HEK293 (cell line): ENCODE data around the gene MARF1.

Experiments
- ATF2 ChIP-seq: fragments of 450-650 bp; formaldehyde crosslinking; IDR thresholded peaks from 2 replicates; pipeline ENCODE4 v1.5.1; 2016; ENCODE audit warnings: missing biosample characterization, missing genetic modification characterization, low read depth
- BCL11B ChIP-seq: fragments of 450-650 bp; formaldehyde crosslinking; IDR thresholded peaks from 2 replicates; pipeline ENCODE4 v1.5.1; 2016; ENCODE audit warnings: low read depth, missing biosample characterization, missing genetic modification characterization
- BCL6B ChIP-seq: fragments of 450-650 bp; formaldehyde crosslinking; IDR thresholded peaks from 2 replicates; pipeline ENCODE4 v1.5.1; 2017; ENCODE audit warnings: missing biosample characterization, missing genetic modification characterization
- CTCF ChIP-seq: fragments of 450-650 bp; formaldehyde crosslinking; IDR thresholded peaks from 2 replicates; pipeline ENCODE4 v1.5.1; 2016; ENCODE audit warnings: missing biosample characterization, missing genetic modification characterization
- HOXA7 ChIP-seq: sonication (generic); formaldehyde crosslinking; IDR thresholded peaks from 2 replicates; pipeline ENCODE4 v1.8.1; 2022; ENCODE audit warnings: missing genetic modification reagents, borderline replicate concordance
- KLF7 ChIP-seq: fragments of 450-650 bp; formaldehyde crosslinking; IDR thresholded peaks from 2 replicates; pipeline ENCODE4 v1.5.1; 2016; ENCODE audit warnings: missing biosample characterization, missing genetic modification characterization, borderline replicate concordance
- OSR2 ChIP-seq: fragments of 450-650 bp; formaldehyde crosslinking; IDR thresholded peaks from 2 replicates; pipeline ENCODE4 v1.5.1; 2016; ENCODE audit warnings: missing biosample characterization, missing genetic modification characterization
- PRDM1 ChIP-seq: fragments of 450-650 bp; formaldehyde crosslinking; IDR thresholded peaks from 2 replicates; pipeline ENCODE4; 2016; ENCODE audit warnings: missing biosample characterization, missing genetic modification characterization
- PRDM2 ChIP-seq: fragments of 450-650 bp; formaldehyde crosslinking; IDR thresholded peaks from 2 replicates; pipeline ENCODE4 v1.5.1; 2016; ENCODE audit warnings: missing biosample characterization, missing genetic modification characterization, borderline replicate concordance
- TCF7L2 ChIP-seq: IDR thresholded peaks from 2 replicates; pipeline ENCODE4 v1.6.1; 2011; ENCODE audit warnings: low read depth, mild to moderate bottlenecking, inconsistent platforms, low read length, moderate library complexity, borderline replicate concordance
- YY2 ChIP-seq: fragments of 450-650 bp; formaldehyde crosslinking; IDR thresholded peaks from 2 replicates; pipeline ENCODE4 v1.5.1; 2016; ENCODE audit warnings: missing biosample characterization, missing genetic modification characterization
- ZBTB11 ChIP-seq: fragments of 450-650 bp; formaldehyde crosslinking; conservative IDR thresholded peaks from 2 replicates; pipeline ENCODE4 v1.5.1; 2016; ENCODE audit warnings: low read depth, missing biosample characterization, missing genetic modification characterization
- ZBTB8A ChIP-seq: fragments of 450-650 bp; formaldehyde crosslinking; IDR thresholded peaks from 2 replicates; pipeline ENCODE4 v1.5.1; 2016; ENCODE audit warnings: missing biosample characterization, missing genetic modification characterization
- ZNF112 ChIP-seq: fragments of 450-650 bp; formaldehyde crosslinking; IDR thresholded peaks from 2 replicates; pipeline ENCODE4 v1.5.0; 2017; ENCODE audit warnings: missing biosample characterization, missing genetic modification characterization
- ZNF133 ChIP-seq: fragments of 450-650 bp; formaldehyde crosslinking; IDR thresholded peaks from 2 replicates; pipeline ENCODE4 v1.5.1; 2016; ENCODE audit warnings: missing biosample characterization, missing genetic modification characterization
- ZNF202 ChIP-seq: fragments of 450-650 bp; formaldehyde crosslinking; IDR thresholded peaks from 2 replicates; pipeline ENCODE4 v1.5.1; 2016; ENCODE audit warnings: missing biosample characterization, missing genetic modification characterization, borderline replicate concordance
- ZNF24 ChIP-seq: fragments of 450-650 bp; formaldehyde crosslinking; IDR thresholded peaks from 2 replicates; pipeline ENCODE4 v1.5.1; 2016; ENCODE audit warnings: missing biosample characterization, missing genetic modification characterization
- ZNF266 ChIP-seq: fragments of 450-650 bp; formaldehyde crosslinking; IDR thresholded peaks from 2 replicates; pipeline ENCODE4 v1.5.1; 2016; ENCODE audit warnings: missing biosample characterization, missing genetic modification characterization, low read depth
- ZNF292 ChIP-seq: fragments of 450-650 bp; formaldehyde crosslinking; IDR thresholded peaks from 2 replicates; pipeline ENCODE4 v1.5.1; 2016; ENCODE audit warnings: low read depth, missing biosample characterization, missing genetic modification characterization, borderline replicate concordance
- ZNF341 ChIP-seq: fragments of 450-650 bp; formaldehyde crosslinking; IDR thresholded peaks from 2 replicates; pipeline ENCODE4; 2016; ENCODE audit warnings: low read depth, missing biosample characterization, missing genetic modification characterization
- ZNF394 ChIP-seq: fragments of 450-650 bp; formaldehyde crosslinking; IDR thresholded peaks from 2 replicates; pipeline ENCODE4 v1.5.1; 2016; ENCODE audit warnings: missing biosample characterization, missing genetic modification characterization, mild to moderate bottlenecking, moderate library complexity, borderline replicate concordance
- ZNF473 ChIP-seq: fragments of 450-650 bp; formaldehyde crosslinking; IDR thresholded peaks from 2 replicates; pipeline ENCODE4 v1.5.1; 2017; ENCODE audit warnings: missing biosample characterization, missing genetic modification characterization
- ZNF501 ChIP-seq: fragments of 450-650 bp; formaldehyde crosslinking; IDR thresholded peaks from 2 replicates; pipeline ENCODE4 v1.5.1; 2016; ENCODE audit warnings: missing biosample characterization, missing genetic modification characterization
- ZNF529 ChIP-seq: fragments of 450-650 bp; formaldehyde crosslinking; IDR thresholded peaks from 2 replicates; pipeline ENCODE4 v1.5.1; 2017; ENCODE audit warnings: missing genetic modification characterization, missing biosample characterization; ENCODE audit not compliant: insufficient replicate concordance
- ZNF660 ChIP-seq: fragments of 450-650 bp; IDR thresholded peaks from 2 replicates; pipeline ENCODE4 v1.5.1; 2018; ENCODE audit warnings: missing biosample characterization, mild to moderate bottlenecking, missing genetic modification characterization

The MARF1 gene

GRCh38 chr16:15672514-15673167 is 29.7 kb upstream of the MARF1 start (continued):
- TF ChIP-seq BCL6B (peak; percentile 96), YY2 (tag by site-specific recombination) (no peak), ZNF292 (tag by site-specific recombination) (no peak), ZNF202 (tag by site-specific recombination) (no peak), ZBTB8A (tag by site-specific recombination) (peak; percentile 49), ZNF24 (tag by site-specific recombination) (peak; percentile 68; the same call in 1 of the 2 replicates), ZBTB11 (tag by site-specific recombination) (peak; percentile 43; the same call in 1 of the 2 replicates), OSR2 (peak; percentile 62; the same call in 1 of the 2 replicates), HOXA7 (CRISPR knock-in tag) (no peak), ATF2 (tag by site-specific recombination) (peak; percentile 82), ZNF529 (tag by site-specific recombination) (no peak), BCL11B (tag by site-specific recombination) (no peak), ZNF133 (tag by site-specific recombination) (no peak), ZNF112 (tag by site-specific recombination) (no peak), PRDM1 (tag by site-specific recombination) (0 out of 2 replicates have a peak, but pooled peaks have one; percentile 64), CTCF (tag by site-specific recombination) (no peak), KLF7 (tag by site-specific recombination) (peak; percentile 88), ZNF266 (tag by site-specific recombination) (no peak), ZNF394 (tag by site-specific recombination) (peak; percentile 83), ZNF660 (tag by site-specific recombination) (peak; percentile 51; the same call in 1 of the 2 replicates), TCF7L2 (no peak), ZNF501 (tag by site-specific recombination) (no peak), PRDM2 (tag by site-specific recombination) (no peak), ZNF341 (tag by site-specific recombination) (peak; percentile 54; the same call in 1 of the 2 replicates), ZNF473 (no peak)
